Hematopoietic multipotent progenitor cell (in vitro differentiated cells): Measurements from ENCODE around the gene ITGA8. TPM values are rescaled to one million over a fixed set of nuclear protein-coding genes. Genes with fewer than 3 reads are reported as not detected.
"Not testable (repeated sequence)": the region's sequence is repeated elsewhere in the genome, so short reads cannot be mapped to it uniquely, and the experiment has no call there.

Experiments used
- DNase-seq, 3 donors: peaks; one replicate each; pipeline ENCODE4 v3.0.0-alpha.2; 2011 to 2015; ENCODE audit warnings: low read depth in 2 of 3, low spot score in 2 of 3
- total RNA-seq: library from RNA; depleted of rRNA; stranded (reverse); fragments of >200 nt; gene quantifications from one replicate; pipeline ENCODE4 v1.2.3, GENCODE V29; 2012

Gene ITGA8
- not detected for total RNA-seq

DNA sequence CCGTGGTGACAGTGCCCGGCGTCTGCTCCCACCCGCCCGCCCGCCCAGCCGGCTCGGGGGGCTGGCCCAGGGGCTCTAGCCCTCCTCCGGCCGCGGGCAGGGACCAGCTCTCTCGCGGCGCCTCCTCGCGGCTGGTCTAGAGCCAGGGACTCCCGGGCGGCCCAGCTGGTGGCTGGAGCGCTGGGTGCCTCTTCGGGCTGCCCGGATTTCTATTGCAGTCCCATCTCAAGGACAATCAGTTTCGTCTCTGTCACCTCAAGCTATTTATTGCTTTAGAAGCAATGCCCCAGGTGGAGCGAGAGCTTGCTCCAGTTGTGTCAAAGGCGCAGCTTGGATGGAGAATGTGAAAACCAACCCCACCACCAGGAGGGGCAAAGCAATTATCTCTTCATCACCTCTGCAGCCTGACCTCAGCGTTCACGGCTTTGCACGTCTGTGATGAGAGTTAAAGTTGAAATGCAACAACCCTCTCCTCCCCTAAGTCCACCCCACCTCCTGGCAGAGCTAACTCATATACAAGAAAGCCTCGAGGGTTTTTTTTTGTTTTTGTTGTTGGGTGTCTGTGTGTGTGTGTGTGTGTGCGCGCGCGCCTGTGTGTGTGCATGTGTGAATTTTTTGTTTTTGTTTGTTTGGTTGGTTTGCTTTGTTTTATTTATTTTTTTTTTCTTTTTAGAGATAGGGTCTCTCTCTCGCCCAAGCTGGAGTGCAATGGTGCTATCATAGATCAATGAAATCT is at the start of gene ITGA8:
Gene ITGA8, minus strand, starts transcription at position 24 of the 736 bp plus-strand sequence. CDS start 151 bp downstream, outside the sequence.
- DNase-seq, result peak in 1 of 3 donors; percentile 42

DNA sequence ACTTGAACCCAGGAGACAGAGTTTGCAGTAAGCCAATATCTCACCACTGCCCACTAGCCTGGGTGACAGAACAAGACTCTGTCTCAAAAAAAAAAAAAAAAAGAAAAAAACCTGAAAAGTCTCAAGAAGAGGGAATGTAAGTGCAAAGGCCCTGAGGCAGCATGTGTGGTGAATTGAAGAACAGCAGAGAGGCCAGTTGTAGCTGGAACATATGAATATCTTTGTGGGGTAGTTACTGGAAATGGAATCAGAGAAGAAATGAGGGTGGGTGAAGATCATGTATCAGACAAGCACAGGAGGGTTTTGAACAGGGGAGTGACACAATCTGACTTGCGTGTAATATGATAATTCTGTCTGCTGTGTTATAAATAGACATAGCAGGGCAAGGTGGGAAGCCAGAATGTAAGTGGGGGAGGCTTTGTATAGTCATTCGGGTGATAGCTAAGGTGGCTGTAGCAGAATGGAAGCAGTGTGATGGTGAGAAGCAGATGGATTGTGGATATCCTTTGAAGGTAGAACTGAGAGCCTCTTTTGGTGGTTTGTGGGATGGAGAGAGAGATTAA is 45.3 kb upstream of the ITGA8 start:
- DNase-seq, result no peak

DNA sequence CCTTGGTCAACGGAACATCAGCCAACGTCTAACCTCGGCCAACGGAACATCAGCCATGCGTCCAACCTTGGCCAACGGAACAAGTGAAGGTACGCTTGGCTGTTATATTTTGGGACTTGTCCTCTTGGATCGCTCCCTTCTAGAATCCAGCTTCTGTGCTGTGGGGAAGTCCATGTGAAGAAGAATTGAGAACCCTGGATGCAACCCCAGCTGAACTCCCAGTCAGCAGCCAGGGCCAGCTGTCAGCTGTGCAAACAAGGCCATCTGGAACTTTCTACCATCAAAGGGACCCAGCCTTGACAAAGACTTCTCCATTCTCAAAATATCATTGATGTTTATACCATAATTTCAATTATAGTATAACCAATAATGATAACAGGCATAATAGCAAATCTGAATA is 43.3 kb upstream of the ITGA8 start:
- no peak for DNase-seq

DNA sequence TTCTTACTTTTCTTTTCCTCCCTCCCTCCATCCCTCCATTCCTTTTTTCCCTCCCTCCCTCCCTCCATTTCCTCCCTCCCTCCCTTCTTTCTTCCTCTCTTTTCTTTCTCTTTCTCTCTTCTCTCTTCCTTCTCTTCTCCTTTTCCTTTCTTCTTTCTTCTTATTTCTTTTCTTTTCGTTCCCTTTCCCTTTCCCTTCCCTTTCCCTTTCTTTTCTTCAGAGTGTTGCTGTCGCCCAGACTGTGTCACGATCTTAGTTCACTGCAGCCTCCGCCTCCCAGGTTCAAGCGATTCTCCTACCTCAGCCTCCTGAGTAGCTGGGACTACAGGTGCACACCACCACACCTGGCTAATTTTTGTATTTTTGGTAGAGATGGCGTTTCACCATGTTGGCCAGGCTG is 42.5 kb upstream of the ITGA8 start:
- DNase-seq, result not testable (repeated sequence)

DNA sequence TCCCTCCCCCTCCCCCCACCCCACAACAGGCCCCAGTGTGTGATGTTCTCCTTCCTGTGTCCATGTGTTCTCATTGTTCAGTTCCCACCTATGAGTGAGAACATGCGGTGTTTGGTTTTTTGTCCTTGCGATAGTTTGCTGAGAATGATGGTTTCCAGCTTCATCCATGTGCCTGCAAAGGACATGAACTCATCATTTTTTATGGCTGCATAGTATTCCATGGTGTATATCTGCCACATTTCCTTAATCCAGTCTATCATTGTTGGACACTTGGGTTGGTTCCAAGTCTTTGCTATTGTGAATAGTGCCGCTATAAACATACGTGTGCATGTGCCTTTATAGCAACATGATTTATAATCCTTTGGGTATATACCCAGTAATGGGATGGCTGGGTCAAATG is 41.5 kb upstream of the ITGA8 start:
- DNase-seq, result not testable (repeated sequence)

DNA sequence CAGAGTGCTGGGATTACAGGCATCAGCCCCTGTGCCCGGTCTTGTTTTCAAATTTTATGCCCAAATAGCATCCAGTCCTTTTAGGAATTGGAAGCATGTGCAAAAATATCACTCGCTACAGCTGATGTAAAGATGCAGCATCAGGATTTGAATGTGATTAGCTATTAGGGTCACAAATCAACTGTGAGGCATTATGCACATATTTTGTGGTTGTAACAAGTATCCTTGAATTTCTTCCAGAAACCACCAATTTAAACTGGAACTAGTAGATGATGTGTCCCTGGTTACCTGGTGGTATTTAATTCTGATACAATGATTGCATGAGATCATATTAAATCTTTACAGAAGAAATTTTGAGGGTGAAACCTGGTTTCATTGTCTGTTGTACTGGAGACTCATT is 41.0 kb upstream of the ITGA8 start:
- DNase-seq, result no peak

DNA sequence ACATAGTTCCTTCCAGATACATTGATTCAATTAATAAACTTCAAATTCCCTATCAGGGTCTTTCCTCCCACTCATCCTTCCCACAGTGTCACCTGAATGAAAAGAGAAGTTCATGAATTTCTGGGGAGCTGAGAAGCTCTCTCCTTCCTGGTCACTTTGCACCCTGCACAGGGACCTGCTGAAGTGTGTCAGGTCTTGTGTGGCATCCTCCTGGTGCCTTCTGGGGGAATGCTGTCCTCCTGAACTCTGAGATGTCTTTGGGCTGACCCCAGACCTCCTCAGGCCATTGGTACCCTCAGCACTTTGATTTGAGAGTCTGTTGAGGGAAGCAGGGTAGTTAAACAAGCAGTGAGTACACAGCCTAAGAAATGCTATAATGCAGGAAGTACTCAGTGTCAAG is 39.5 kb upstream of the ITGA8 start:
- no peak for DNase-seq

DNA sequence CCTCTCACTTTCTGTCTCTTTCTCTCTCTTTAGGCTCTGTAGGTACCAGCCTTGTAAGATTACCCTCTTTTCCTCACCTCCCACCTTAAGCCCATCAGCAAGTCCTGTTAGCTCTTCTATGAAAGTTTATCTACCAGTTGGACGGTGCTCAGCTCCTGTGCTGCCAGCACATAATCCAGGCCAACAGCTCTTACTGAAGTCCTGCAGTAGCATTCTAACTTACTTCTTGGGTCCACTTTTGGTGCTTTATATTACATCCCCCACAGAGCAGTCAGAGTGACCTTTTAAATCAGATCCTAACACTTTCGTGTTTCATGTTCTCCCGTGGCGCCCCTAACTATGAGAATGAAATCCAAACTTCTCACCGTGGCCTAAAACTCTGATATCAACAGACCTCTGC is 38.9 kb upstream of the ITGA8 start:
- no peak for DNase-seq

DNA sequence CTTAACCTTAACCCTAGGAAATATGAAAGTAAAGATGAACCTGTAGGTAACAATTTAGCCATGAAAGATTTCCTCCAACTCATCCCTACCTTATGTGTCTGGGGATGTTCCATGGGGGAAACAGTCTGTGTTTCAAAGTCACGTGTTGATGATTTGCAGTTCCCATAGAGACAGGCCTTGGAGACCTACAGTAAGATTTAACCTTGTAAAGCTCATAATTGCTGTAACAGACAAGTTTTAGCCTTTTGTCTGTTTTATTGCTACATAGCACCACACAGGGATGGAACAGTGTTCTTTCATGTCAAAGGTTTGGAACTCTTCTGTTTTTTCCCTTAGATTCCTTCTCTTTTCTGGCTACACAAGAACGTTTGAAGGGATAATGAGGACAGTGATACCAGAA is 35.2 kb upstream of the ITGA8 start:
- no peak for DNase-seq

DNA sequence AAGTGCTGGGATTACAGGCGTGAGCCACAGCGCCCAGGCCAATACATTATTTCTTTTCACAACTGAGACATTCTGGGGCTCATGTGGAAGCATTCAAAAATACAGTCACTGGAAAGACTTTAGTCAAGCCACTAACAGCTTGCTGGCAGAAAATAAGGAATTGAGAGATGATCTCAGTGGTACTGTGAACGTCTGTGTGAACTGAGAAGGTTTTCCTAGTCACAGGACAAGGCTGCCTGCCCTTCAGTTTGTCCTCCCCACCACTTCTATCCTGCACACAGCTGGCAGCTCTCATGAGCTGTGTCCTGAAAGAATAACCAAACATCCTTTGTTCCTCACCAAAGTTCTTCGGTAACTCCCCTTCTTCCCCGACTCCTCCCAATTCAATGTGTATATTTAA is 31.3 kb upstream of the ITGA8 start:
- no peak for DNase-seq

DNA sequence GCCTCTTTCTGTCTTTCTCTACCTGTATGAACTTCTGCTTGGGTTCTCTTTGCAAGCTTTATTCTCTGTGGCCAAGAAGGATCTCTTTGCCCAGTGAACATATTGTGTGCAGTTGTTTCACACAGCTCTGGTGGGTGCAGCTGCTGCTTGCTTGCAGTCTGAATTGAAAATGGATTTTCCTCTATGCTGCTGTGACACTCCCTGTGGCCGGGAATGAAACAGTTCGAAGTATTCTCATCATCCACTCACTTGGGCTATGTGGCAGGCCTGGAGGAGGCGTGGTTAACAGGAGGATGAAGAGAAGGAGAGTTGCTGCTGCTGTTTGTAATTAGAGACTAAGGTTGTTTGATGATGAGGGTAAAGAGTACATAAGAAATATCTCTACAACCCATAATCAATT is 28.4 kb upstream of the ITGA8 start:
- DNase-seq, result no peak

DNA sequence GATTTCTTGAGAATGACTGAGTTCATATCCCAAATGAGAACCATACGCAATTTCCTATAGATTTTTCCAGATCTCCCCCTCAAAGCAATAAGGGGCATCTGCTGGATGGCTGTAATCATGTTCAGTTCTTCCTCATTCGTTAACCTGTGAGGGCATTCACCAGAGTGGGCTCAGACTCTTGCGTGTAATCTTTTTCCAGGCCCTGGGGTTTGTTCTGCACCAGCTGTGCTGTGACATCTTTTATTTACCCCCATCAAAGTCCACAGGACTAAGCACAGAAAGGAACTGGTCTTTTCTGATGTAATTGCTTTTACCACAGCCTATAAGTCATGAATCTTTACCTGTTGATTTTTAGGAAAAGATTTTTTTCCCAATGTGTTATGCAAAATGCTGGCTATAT is 27.9 kb upstream of the ITGA8 start:
- no peak for DNase-seq

DNA sequence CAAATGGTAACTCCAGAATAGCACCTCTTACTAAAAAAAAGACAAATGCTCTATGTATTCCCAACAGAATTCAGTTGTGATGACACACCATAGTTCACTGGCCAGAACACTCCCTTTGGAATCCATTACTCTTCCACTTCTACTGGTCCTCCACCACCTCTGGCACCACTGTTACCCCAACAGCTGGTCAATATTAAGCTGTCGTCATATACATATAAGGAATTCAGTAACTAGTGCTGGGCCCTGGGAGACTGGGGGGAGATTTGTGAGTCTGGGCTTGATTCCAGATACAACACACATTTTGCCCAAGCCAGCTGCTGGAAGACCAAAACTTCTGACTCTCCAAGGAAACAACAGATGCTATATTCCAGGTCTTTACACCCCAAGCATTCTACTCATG is 26.0 kb upstream of the ITGA8 start:
- no peak for DNase-seq

DNA sequence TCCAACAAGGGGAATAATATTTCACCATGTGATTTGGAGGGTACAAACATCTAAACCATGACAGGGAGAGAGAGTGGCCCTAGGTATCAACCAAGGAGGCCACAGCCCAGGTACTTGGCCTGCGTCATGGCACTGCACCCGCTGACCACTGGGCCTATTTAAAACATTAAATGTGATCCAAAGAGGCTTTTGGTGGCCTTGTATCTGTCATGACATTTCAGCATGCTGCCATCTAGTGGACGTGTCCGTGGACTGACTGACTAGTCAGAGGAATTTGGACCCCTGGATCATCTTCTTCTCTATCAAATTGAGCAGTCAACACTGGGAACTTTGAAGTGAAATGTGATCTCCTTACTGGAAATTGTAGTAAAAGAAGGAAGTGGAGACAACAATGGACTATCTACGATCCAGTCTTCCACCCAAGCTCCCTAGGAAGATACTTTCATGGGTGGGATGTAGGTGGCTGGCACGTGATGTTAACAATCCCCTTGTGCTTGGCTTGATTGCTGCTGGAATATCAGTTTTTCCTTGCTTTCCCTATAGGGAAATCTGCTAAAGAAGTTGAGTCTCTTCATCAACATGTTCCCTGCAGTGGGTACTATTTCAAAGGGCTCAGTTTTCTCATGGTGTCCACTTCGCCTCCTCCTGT is 24.6 kb upstream of the ITGA8 start:
- DNase-seq, result peak in 2 of 3 donors; percentile 40 to 60

DNA sequence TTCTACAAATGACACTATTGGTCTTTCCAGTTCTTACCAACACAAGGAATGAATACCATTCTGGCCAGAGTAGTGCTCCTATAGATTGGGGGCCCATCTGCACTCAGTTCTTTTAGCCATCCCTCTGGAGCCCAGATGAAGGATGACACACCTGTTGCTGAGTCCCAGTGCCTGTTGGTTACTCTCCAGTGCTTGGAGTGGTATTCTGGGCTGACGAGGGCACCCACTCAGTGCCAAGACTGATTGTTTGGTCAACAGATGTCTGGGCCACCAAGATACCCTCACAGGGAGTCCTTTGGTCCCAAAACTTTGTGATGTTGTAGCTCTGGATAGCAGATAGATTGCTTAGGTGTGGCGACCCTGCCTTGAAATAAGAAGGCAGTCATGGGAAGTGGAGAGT is 23.7 kb upstream of the ITGA8 start:
- no peak for DNase-seq

DNA sequence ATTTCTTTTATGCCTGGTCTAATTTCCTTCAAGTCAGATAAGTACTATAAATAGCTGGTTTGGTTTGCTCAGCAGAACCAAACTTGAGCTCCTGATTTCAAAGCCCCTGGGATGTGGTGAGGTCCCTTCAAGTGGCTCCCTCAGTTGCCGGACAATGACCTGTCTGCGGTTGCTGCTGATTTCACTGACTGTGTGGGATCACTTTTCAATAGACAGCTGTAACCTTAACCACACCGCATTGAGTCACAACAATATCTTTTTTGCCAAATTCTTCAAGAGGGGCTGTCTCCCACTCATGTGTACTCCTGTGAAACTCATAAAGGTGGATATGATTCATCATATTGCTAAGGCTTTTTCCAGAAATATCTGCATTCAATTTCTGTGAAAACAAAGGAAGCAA is 23.1 kb upstream of the ITGA8 start:
- no peak for DNase-seq

DNA sequence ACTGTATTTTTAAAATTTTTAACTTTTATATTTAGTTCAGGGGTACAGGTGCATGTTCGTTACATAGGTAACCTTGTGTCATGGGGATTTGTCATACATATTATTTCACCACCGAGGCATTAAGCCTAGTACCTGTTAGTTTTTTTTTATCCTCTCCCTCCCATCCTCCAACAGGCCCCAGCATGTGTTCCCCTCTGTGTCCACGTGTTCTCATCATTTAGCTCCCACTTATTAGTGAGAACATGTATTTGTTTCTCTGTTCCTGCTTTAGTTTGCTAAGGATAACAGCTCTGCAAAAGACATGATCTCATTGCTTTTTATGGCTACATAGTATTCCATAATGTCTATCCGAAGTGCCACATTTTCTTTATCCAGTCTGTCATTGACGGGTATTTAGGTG is 22.4 kb upstream of the ITGA8 start:
- no peak for DNase-seq

DNA sequence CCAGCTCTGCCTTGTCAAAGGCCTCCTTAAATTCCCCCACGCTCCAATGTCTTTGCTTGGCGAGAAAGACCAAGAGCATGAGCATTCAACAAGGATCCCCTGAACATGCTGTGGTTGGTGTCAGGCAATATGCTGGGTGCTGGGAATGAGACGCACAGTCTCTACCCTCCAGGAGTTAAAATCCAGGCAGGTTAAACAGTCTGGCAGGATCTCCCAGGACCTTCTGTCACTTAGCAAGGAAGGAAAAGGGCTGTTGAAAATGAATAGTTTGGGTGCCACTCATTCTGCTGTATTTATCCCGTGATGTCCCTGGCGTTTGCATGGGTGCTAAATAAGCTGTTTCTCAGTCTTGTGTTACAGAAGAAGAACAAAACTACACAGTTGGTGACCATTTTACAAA is 21.9 kb upstream of the ITGA8 start:
- no peak for DNase-seq

DNA sequence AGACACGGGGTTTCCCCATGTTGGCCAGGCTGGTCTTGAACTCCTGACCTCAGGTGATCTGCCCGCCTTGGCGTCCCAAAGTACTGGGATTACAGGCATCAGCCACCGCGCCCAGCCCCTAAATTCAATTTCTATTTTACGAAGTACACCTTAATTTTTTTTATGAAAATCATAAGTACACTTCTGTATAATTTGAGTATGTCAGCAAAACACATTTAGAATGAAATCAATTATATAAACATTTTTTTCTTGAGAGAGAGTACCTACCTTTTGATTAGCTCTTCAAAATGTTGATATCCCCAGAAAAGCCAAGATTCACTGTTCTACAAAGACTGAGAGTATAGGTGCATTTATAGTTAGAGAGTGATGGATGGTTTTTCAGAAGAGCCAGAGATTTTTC is 20.5 kb upstream of the ITGA8 start:
- DNase-seq, result no peak

DNA sequence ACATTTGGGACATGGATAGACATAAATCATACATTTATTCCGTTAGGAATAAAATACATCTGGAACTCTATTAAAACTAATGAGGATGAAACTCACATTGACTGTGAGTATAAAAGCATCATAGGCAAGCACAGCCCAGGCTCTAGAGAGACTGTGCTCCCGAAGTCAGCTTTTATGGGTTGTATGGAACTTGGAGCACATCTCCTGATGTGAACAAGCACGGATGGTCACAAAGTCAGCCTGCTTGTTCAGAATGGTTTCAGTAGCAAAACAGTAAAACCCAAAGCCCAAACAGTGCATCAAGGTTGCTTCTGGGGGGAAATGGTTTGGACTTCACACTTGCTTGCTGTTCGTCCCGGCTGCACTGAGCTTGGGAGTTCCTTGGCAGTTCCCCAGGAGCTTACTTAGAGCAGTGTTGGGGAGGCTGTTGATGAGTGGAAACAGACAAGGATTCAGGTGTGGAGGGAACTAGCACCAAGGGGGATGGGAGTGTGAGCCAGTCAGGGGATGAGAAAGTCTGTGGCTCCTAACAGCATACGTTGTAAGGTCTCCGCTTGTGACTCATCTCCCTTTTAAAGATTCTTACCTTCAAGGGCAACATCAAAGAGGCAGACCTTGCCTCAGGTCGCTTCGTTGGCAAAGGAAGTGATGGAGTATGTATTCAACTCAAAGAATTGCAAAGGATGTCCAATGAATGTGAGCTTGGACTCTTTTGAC is 19.7 kb upstream of the ITGA8 start:
- no peak for DNase-seq

DNA sequence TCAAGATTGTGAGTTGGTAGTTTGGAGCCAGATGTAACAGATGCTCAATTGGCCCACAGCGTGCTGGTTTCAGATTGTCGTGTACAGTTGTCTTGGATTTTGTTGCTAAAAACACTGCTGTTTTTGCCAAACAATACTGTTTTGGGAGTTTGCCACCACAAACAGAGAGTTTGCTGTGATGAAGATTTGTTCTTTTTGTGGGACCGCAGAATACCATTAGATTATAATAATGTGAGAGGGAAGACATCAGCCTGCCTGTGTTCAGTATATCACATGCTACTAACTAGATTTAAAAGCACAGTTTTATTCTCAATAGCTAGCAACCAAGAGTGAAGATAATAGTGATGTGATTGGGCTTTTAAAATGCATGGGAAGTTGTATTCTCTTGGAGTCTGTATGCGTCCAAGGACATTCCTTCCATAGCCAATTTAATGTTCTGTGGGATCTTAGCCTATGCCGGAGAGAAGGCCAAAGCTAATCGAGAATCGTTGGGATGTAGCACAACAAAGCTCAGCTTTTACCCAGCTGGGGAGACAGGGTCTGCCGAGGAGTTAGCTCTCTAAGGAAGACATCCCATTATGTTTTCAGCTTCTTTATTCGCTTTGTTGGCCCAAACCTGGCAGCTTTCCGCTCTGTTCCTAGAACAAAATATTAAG is 18.7 kb upstream of the ITGA8 start:
- no peak for DNase-seq
